ENCODE results near the gene TMEM50B.

DNA sequence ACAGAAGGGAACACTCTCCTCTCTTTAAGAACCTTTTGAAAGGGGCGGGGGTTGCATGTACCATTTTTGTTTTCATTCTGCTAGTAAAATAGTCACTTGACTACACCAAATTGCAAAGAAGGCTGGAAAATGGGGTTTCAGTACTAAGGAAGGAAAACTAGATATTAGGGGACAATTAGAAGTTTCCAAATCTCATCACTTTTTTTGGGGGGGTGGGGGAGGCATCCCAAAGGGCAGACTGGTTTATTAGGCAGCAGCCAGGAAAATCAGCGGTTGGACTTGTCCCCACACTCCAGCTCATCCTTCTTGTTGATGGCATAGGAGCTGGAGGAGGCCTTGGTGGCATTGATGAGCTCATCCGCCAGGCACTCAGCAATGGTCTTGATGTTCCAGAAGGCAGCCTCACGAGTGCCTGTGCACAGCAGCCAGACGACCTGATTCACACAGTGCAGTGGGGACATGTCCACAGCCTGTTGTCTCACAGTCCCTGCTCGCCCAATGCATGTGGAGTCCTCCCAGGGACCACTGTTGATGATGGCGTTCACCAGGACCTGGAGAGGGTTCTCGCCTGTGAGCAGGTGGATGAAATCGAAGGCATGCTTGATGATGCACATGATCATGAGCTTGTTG is 1.7 kb upstream of the TMEM50B start:
- TF ChIP-seq CTCF (IDR thresholded peaks at IDR 0.05) (no peak), POLR2A (IDR thresholded peaks at IDR 0.05) (no peak)
